Activated naive CD4-positive, alpha-beta T cell treated with anti-CD3 and anti-CD28 coated beads, Interleukin-2, amount 50 U/mL, for 24 hours (primary cell): Measurements from ENCODE around the gene NKD1.

Source experiments
- H3K27ac Mint-ChIP-seq: one replicate; pipeline ENCODE4 v1.8.0; 2021; ENCODE audit warnings: mild to moderate bottlenecking, mixed read lengths
- H3K27me3 Mint-ChIP-seq: one replicate; pipeline ENCODE4 v1.8.0; 2021; ENCODE audit warnings: mixed read lengths
- H3K36me3 Mint-ChIP-seq: one replicate; pipeline ENCODE4 v1.8.0; 2021; ENCODE audit warnings: mixed read lengths
- H3K4me1 Mint-ChIP-seq: one replicate; pipeline ENCODE4 v1.8.0; 2021; ENCODE audit warnings: mixed read lengths
- H3K4me3 Mint-ChIP-seq: one replicate; pipeline ENCODE4 v1.8.0; 2021; ENCODE audit warnings: mild to moderate bottlenecking, mixed read lengths
- H3K9me3 Mint-ChIP-seq: one replicate; pipeline ENCODE4 v1.8.0; 2021; ENCODE audit warnings: mixed read lengths

NKD1 gene

DNA sequence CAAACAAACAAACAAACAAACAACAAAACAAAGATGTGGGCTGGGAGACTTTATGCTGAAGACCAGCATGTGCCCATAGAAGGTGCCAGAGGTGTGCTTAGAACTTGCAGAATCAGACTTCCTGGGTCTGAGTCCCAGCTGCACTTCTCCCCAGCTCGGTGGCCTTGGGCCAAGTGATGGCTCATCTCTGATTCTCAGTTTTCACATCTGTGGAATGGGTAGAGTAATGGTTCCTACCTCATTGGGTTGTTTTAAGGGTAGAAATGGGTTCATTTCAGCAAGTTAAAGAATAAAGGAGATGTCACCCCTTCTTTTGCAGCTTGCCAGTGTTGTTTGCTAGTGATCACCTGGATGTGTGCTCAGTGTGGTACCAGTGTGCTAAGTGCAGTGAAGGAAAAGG lies 10.7 kb downstream of the NKD1 start:
- Mint-ChIP-seq H3K27ac (peak overlapping the region; percentile 76), H3K27me3 (no peaks in the 10 kb centered on the region), H3K9me3 (no peaks in the 10 kb centered on the region), H3K4me3 (no peak overlapping the region), H3K36me3 (peaks cover 47% of the 10 kb centered on the region), H3K4me1 (peaks cover 18% of the 10 kb centered on the region)

DNA sequence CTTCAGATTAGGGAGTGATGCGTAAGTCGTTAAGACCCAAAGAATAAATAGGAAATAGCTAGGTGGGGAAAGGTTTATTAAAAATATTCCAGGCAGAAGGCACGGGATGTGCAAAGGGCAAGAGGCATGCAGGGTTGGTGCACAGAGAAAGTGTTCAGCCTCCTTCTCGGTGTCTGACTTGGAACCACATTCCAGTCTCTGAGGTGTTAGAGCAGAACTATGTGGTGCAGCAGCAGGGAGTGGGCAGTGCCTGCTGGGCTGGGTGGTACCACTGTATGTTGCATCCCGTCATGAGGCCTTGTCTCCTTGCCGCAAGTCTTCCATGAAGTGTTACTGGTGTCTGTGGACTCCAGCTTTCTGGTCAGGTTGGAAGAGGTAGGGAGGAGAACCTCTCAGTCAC lies 11.1 kb downstream of the NKD1 start:
- no peaks in the 10 kb centered on the region for H3K9me3 Mint-ChIP-seq
- H3K4me3 Mint-ChIP-seq, result no peak overlapping the region
- peaks cover 47% of the 10 kb centered on the region for H3K36me3 Mint-ChIP-seq
- H3K4me1 Mint-ChIP-seq, result peaks cover 18% of the 10 kb centered on the region
- peak overlapping the region; percentile 76 for H3K27ac Mint-ChIP-seq
- no peaks in the 10 kb centered on the region for H3K27me3 Mint-ChIP-seq

- H3K9me3 Mint-ChIP-seq, result no peaks in the 10 kb centered on the region
These were observed 11.8 kb downstream of the NKD1 start for GRCh38 chr16:50559804-50560514.

DNA sequence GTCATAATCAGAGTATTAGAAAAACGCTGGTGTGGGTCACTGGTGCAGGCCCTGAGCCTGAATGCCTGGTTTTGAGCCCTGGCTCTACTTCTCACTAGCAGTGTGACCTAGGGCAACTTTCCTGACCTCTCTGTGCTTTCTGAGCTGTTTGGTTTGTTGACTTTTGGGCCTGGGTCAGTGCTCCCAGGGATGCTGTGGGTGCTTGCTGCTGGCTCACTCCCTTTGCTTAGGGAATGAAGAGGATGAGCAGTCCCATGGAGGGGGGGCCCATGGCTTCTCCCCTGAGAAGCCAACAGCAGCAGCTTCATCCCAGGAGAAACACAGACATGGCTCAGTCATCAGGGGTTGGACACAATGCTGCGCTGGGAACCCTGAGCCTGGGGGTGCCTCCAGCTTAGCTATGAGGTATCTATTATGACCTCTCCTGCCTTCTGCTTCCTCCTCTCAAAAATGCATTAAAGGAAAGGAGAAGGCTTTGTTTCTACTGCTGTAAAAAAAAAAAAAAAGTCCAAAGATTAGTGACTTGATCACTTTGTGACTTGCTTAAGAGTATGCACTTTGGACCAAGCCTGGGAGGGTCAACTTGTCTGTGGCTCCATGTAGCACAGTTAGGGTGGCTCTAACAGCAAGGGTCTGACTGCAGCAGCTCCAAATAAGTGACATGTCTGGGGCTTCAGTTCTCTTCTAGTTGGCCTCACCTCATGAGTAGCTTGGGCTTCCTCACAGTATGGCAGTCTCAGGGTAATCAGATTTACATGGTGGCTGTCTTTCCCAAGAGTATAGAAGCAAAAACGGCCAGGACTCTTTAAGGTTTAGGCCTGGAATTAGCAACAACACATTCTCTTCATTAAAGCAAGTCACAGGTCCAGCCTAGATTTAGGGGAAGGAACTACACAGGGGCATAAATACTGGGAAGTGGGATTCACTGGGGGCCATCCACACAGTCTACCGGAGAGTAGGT lies 13.0 kb downstream of the NKD1 start:
- H3K9me3 Mint-ChIP-seq, result no peaks in the 10 kb centered on the region

More at GRCh38 chr16:50559804-50560514, 11.8 kb downstream of the NKD1 start:
- peaks cover 44% of the 10 kb centered on the region for H3K36me3 Mint-ChIP-seq
- H3K27me3 Mint-ChIP-seq, result no peaks in the 10 kb centered on the region
- H3K4me3 Mint-ChIP-seq, result no peak overlapping the region
- no peak overlapping the region for H3K27ac Mint-ChIP-seq
- H3K4me1 Mint-ChIP-seq, result peaks cover 24% of the 10 kb centered on the region

GRCh38 chr16:50562657-50563056 lies 14.5 kb downstream of the NKD1 start:
- Mint-ChIP-seq H3K9me3 (no peaks in the 10 kb centered on the region), H3K27ac (no peak overlapping the region), H3K36me3 (peaks cover 27% of the 10 kb centered on the region), H3K27me3 (no peaks in the 10 kb centered on the region), H3K4me1 (peaks cover 25% of the 10 kb centered on the region), H3K4me3 (no peak overlapping the region)

More for the DNA sequence above, 13.0 kb downstream of the NKD1 start:
- peaks cover 39% of the 10 kb centered on the region for H3K36me3 Mint-ChIP-seq
- H3K4me1 Mint-ChIP-seq, result peaks cover 24% of the 10 kb centered on the region
- no peaks in the 10 kb centered on the region for H3K27me3 Mint-ChIP-seq
- no peak overlapping the region for H3K4me3 Mint-ChIP-seq
- H3K27ac Mint-ChIP-seq, result no peak overlapping the region

DNA sequence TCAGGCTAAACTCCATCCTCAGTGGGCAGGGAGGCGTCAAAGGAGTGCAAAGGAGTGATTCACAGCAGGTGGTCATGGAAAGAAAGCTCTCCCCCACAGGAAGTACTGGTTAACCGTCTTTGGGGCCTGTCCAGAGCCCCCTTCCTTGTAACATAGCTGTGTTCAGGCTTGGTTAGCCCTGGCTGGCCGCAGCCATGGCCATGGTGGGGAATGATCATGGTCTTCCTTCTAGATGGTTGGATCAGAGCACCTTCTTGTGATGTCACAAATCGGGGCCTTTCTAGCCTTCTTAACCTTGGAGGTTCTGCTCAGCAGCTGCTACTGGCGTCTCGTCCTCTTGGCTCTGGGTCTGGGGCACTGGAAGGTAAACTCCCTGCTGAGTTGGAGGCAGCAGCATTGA lies 15.8 kb downstream of the NKD1 start:
- Mint-ChIP-seq H3K27me3 (no peaks in the 10 kb centered on the region), H3K4me3 (no peak overlapping the region), H3K27ac (no peak overlapping the region), H3K36me3 (peaks cover 22% of the 10 kb centered on the region), H3K9me3 (no peaks in the 10 kb centered on the region), H3K4me1 (peaks cover 24% of the 10 kb centered on the region)

GRCh38 chr16:50565428-50565827 lies 17.2 kb downstream of the NKD1 start:
- Mint-ChIP-seq H3K27ac (no peak overlapping the region), H3K9me3 (no peaks in the 10 kb centered on the region), H3K36me3 (peaks cover 13% of the 10 kb centered on the region), H3K4me3 (no peak overlapping the region), H3K27me3 (no peaks in the 10 kb centered on the region), H3K4me1 (peaks cover 20% of the 10 kb centered on the region)

GRCh38 chr16:50566014-50566962 lies 18.1 kb downstream of the NKD1 start:
- Mint-ChIP-seq H3K27ac (no peak overlapping the region), H3K9me3 (no peaks in the 10 kb centered on the region), H3K36me3 (peaks cover 8% of the 10 kb centered on the region), H3K4me3 (no peak overlapping the region), H3K4me1 (peaks cover 20% of the 10 kb centered on the region), H3K27me3 (no peaks in the 10 kb centered on the region)

DNA sequence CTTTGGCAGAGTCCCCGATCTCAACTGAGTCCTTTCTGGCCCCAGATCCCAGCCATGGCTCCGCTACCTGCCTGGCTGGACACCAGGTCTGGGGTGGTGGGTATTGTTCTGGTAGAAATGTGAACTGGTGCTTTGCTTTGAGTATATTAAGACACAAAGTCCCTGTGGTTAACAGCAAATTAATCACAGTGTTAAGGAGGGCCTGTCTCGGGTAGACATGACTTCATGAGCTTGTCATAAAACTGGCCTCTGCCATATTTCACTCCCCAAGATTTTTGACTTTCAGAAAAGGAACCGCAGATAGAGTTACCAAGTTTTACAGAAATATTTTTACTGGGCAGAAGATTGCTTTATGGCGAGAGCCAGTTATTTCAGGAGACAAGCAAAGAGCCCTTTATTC lies 19.5 kb downstream of the NKD1 start:
- no peak overlapping the region for H3K27ac Mint-ChIP-seq
- no peaks in the 10 kb centered on the region for H3K27me3 Mint-ChIP-seq
- peaks cover 6% of the 10 kb centered on the region for H3K36me3 Mint-ChIP-seq
- no peak overlapping the region for H3K4me3 Mint-ChIP-seq
- H3K4me1 Mint-ChIP-seq, result peaks cover 25% of the 10 kb centered on the region
- no peaks in the 10 kb centered on the region for H3K9me3 Mint-ChIP-seq

DNA sequence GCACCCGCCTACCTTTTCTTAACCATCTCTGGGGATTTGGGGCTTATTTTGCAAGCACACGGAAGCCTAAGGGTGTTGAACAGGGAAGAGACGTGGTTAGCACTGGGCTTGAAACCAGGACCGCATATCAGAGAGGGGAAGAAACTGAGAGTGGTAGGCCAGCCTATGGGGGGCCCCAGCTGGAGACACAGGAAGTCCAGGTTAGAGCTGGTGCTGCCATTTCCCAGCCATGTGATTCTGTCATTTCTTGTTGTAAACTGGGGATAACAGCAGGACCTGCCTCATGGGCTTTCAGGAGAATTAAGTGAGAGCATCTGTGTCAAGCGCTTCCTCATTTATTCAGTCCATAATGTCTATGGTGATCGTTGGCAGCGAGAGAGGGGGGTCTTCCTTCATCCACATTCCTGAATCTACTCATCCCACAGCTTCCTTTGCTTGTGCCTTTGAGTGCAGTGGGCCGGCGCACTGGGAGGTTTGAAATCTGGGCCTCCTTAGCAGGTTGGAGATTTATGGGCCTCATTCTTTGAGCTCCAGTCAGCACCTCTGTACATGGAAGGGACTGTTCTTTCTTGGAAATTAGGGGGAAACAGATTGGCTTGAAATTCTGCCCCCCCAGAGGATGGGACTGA lies 20.1 kb downstream of the NKD1 start:
- Mint-ChIP-seq H3K4me1 (peaks cover 25% of the 10 kb centered on the region), H3K27ac (no peak overlapping the region), H3K36me3 (peaks cover 6% of the 10 kb centered on the region), H3K9me3 (no peaks in the 10 kb centered on the region), H3K27me3 (no peaks in the 10 kb centered on the region), H3K4me3 (no peak overlapping the region)

DNA sequence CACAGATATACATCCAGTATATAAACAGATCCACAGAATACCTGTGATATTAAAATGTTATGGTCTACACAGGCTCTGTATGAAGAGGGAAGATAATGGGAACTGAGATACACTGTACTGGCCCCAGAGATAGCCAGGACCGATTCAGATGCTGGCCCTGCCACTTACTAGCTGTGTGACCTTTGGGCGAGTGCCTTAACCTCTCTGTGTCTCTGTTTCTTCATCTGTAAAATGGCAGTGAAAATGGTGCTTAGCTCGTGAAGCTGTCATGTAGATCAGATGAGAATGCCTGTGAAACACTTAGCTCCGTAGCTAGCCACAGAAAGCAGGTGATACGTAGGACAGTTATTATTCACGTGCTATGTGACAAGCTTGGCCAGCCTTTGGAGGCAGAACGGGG lies 22.2 kb downstream of the NKD1 start:
- Mint-ChIP-seq H3K27me3 (no peaks in the 10 kb centered on the region), H3K27ac (no peak overlapping the region), H3K36me3 (peaks cover 6% of the 10 kb centered on the region), H3K4me3 (no peak overlapping the region), H3K9me3 (no peaks in the 10 kb centered on the region), H3K4me1 (peaks cover 15% of the 10 kb centered on the region)

DNA sequence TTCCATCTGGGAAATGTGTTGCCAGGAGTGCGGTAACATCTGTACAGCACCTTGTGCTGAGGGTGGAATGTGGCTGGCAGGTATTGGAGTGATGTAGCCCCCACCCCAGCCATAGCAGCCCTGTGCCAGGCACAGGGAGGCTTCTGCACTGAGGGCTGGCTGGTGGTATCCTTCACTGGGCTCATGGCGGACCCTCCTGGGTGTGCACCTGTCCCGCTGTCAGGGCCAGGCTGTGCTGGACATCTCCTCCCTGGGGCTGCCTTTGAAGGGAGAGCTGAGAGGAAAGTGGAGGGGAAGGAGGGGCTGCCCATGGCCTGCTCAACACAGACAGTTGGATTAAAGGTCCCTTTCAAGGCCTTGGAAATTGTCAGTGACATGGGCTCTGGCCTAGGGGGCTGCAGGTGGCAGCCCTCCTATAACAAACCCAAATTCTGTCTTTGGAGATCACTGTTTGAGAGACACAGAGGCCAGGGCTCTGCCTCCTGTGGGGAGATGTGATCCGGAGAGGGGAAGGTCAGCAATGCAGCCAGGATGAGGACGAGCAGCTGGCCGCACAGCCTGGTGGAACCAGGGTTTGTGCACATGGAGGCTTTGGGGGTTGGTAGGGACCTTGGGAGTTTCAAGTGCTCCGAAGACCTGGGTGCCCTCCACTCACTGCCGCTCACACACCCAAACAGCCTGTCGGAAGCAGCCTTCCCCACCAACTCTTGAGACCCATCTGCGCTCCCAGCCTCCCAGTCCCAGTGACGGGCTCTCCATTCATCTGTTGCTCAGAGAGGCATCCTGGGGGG lies 22.8 kb downstream of the NKD1 start:
- Mint-ChIP-seq H3K36me3 (peaks cover 6% of the 10 kb centered on the region), H3K4me1 (peaks cover 15% of the 10 kb centered on the region), H3K27me3 (no peaks in the 10 kb centered on the region), H3K9me3 (no peaks in the 10 kb centered on the region), H3K27ac (no peak overlapping the region), H3K4me3 (no peak overlapping the region)

GRCh38 chr16:50571786-50572185 lies 23.6 kb downstream of the NKD1 start:
- Mint-ChIP-seq H3K4me3 (no peak overlapping the region), H3K4me1 (peaks cover 19% of the 10 kb centered on the region), H3K27me3 (no peaks in the 10 kb centered on the region), H3K36me3 (peaks cover 9% of the 10 kb centered on the region), H3K9me3 (no peaks in the 10 kb centered on the region), H3K27ac (no peak overlapping the region)

DNA sequence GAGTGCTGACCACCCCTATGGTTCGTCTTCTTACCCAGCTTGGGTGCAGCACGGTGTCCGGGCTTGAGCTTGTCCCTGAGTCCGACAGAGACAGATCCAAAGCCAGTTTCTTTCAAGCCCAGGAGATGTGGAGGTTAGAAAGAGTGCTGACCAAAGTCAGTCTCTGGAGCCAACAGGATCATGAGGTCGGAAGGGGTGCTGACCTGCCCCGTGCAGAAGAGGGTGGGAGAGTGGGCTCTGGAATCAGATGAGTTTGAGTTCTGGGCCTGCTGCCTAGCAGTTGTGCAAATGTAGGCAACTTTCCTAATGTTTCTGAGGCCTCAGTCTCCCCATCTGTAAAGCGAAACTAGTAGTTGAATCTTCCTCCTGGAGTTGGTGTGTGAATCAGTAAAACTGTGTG lies 24.5 kb downstream of the NKD1 start:
- Mint-ChIP-seq H3K9me3 (no peaks in the 10 kb centered on the region), H3K4me1 (peaks cover 18% of the 10 kb centered on the region), H3K36me3 (peaks cover 9% of the 10 kb centered on the region), H3K27me3 (no peaks in the 10 kb centered on the region), H3K27ac (no peak overlapping the region), H3K4me3 (no peak overlapping the region)
